Measurements from ENCODE around the gene AFG1L. TPM values are rescaled to one million over a fixed set of nuclear protein-coding genes. Genes with fewer than 3 reads are reported as not detected.
"Not testable (repeated sequence)": the region's sequence is repeated elsewhere in the genome, so short reads cannot be mapped to it uniquely, and the experiment has no call there.

Gene AFG1L
- total RNA-seq, result 11.9 TPM
- long read RNA-seq, full-length matches to known transcripts, result 2 of 8 reads
- long read RNA-seq, partial matches to known transcripts, result 1 of 8 reads
- long read RNA-seq, other reads (novel, unspliced or antisense), result 5 of 8 reads

DNA sequence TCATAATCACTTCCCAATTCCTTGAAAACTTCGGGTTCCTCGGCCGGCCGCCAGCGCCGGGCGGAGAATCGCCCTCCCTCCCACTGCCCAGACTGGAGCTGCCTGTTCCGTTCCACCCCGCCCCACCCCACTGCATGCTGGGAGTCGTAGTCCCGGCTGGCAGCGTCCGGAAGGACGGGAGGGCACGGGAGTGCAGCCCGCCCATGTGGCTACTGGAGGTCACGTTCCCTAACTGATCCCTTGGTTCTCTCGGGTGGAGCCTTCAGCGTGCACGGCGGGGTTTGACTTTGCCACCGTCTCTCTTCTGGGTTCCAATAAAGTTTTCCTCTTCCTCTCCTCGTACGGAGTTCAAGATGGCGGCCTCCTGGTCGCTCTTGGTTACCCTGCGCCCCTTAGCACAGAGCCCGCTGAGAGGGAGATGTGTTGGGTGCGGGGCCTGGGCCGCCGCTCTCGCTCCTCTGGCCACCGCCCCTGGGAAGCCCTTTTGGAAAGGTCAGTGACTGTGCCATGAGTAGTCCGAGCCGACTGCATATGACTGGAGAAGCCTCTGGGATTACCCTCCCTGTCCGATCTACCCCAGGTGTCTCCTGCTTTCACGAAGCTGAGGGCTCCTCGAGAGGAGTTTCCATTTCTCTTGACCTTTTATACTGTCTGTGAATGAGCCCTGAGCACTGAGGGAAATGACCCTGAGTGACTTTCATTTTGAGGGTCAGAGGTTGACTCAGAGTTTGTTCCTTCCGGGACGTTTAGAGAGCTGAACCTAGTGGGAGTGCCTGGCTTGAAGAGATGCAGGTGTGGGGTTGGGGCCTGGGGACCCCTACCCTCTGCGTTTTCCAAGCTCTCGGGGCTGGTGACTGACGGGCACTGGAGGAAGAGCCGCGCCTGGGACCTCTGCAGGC lies at the start of gene AFG1L:
Gene AFG1L (plus strand): TSS at position 328 of the 899 bp plus-strand sequence. CDS start 26 bp downstream, at position 354.
- DNase-seq (ENCODE audit: low spot score), result peak; percentile 98
- intact Hi-C loops (cut with DNase I), result loop anchor here (2.0 kb wide), 1 partner anchor 34 kb away; the partner anchor contains the start of gene SNX3

DNA sequence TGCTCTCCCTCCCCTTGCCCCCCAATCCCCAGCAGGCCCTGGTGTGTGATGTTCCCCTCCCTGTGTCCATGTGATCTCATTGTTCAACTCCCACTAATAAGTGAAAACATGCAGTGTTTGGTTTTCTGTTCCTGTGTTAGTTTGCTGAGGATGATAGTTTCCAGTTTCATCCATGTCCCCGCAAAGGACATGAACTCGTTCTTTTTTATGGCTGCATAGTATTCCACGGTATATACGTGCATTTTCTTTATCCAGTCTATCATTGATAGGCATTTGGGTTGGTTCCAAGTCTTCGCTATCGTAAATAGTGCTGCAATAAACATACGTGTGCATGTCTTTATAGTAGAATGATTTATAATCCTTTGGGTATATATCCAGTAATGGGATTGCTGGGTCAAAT lies 49.8 kb upstream of the AFG1L start:
- intact Hi-C loops (cut with DNase I); DNase-seq (ENCODE audit: low spot score): not testable (repeated sequence)

DNA sequence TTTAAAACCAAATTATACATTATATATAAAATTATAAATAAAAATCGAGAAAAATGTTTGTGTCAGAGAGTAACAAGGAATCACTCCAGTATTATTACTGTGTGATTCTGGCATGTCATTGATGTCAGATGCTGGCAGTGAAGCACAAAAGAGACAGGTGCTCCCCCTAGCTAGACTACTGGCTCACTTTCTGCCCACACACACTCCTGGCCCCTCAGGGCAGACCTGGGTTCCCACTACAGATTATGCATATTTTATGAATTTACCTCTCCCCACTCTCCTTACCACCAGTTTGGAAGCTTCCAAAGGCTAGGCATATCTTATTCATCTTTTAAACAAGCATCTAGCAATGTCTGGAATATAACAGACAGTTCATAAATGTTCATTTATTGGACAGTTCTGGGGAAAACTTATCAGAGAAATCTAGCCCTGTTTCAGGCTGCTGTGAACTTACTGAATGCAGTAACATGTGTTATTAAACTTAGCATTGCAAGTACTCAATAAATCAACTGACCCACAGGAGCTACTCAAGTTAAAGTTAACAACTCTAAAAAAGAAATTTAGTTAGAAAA lies 46.8 kb upstream of the AFG1L start:
- no peak for DNase-seq (ENCODE audit: low spot score)
- intact Hi-C loops (cut with DNase I), result no loop called here

DNA sequence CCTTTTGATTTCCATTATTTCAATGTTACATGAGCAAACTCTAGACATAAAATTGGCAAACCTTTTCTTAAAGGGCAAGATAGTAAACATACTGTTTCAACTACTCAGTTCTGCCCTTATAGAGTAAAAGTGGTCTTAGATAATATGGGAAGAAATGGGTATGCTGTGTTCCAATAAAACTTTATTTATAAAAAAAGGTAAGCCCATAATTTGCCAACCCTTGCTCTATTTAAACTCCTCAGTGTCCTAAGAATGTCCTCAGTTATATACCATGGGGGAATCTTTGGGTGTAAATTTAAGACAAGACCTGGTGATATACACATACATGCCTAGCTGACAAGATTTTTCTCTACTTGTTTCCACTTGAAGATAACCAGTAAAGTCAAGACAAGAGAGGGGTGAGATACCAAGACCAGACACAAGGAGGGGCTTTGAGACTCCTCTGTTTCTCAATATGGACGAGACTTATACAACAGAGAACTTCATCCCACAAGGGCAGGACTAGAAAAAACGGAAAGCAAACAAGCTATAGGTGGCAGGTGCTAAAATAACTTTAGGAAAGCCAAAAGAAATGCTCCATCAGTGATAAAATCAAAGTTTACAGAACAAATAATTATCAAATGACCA lies 44.5 kb upstream of the AFG1L start:
- intact Hi-C loops (cut with DNase I), result loop anchor here (10.0 kb wide), 1 partner anchor 136 kb away; no protein-coding TSS in a partner anchor
- no peak for DNase-seq (ENCODE audit: low spot score)

DNA sequence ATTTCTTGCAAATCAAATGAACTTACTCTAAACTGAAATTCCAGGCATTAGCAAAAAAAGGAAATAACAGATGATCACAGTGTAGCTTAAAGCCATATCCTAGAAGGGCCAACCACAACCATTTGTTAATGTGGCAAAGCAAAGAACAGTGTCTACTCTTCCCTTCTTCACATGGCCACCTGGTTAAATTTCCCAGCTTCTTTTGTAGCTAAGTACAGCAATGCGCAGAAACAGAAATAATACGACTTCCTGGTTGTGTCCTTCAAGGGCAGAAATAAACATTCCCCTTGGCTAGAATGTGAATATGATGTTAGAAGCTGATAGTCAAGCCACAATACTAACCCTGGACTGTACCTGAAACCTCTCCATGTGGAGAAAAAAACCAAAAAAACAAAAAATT lies 43.6 kb upstream of the AFG1L start:
- DNase-seq (ENCODE audit: low spot score), result no peak
- intact Hi-C loops (cut with DNase I), result loop anchor here (10.0 kb wide), 1 partner anchor 136 kb away; no protein-coding TSS in a partner anchor

DNA sequence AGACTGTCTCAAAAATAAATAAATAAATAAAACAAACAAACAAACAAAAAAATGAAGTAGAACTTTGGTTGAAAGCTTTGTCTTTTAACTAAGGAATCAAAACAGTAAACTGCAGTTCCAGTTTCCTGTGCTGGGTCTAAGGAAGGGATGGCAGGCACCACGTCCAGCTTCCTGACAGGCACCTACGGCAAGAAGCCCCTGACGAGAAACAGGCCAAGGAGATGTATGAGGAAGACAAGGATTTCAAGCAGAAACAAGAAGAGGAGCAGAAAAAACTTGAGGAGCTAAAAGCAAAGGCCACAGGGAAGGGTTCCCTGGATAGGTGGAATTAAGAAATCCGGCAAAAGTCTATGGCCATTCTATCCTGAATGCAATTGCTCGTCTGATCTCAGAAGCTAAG lies 42.8 kb upstream of the AFG1L start:
- DNase-seq (ENCODE audit: low spot score), result no peak
- intact Hi-C loops (cut with DNase I), result loop anchor here (10.0 kb wide), 1 partner anchor 137 kb away; no protein-coding TSS in a partner anchor

DNA sequence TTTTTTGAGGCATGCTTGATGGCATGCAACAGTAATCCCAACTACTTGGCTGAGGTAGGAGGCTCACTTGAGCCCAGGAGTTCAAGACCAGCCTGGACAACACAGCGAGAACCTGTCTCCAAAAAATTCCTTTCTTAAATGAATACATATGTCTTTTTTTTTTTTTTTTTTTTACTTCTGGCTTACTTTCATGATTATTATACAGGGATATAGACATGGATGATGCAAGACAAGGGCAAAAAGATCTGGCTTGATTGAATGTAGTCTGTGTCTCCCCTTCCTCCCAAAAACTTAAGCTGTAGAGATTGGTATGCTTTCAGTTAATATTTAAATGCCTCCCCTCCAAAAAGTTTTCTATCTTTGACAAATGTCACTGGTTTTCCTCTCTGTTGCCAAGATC lies 41.6 kb upstream of the AFG1L start:
- intact Hi-C loops (cut with DNase I), result loop anchor here (10.0 kb wide), 1 partner anchor 138 kb away; no protein-coding TSS in a partner anchor
- DNase-seq (ENCODE audit: low spot score), result no peak

DNA sequence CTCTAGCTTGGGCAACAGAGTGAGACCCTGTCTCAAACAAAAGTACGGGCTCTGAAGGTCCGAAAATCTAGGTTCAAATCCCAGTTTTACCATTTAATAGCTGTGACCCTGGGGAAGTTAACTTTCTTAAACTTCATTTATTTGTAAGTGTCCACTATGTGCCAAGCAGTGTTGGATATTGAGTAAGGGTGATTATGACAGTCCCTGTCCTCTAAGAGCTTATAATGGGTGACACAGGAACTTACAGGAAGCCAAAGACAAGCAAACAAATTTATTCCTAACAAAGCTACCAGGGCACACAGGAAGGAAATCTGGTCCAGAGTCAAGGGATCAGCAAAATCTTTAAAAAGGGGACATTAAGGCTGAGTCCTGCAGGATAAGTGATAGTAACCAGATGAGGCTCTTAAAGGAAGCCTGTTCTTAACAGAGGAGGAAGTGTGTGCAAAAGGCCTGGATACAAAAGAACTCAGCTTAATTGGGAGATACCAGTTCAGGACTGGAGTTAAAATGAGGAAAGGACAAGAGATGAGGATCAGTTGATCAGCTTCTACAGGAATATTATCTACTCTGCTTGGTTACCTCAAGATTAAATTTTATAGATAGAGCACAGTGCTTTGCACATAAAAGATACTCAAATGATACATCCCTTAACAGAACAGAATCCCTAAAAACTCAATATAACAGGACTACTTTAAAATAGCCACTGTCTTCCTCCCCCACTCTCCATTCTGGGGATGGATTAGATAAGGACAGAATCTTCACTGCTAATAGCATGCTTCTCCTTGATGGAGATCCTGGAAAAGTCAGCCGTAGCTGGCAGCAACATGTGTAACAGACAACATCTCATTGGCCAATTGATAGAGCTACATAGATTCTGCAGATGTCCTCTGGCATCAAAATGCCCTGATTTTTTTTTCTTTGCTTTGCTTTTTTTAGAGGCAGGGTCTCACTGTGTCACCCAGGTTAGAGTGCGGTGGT lies 40.1 kb upstream of the AFG1L start:
- intact Hi-C loops (cut with DNase I), result loop anchor here (10.0 kb wide), 1 partner anchor 140 kb away; no protein-coding TSS in a partner anchor
- DNase-seq (ENCODE audit: low spot score), result no peak

DNA sequence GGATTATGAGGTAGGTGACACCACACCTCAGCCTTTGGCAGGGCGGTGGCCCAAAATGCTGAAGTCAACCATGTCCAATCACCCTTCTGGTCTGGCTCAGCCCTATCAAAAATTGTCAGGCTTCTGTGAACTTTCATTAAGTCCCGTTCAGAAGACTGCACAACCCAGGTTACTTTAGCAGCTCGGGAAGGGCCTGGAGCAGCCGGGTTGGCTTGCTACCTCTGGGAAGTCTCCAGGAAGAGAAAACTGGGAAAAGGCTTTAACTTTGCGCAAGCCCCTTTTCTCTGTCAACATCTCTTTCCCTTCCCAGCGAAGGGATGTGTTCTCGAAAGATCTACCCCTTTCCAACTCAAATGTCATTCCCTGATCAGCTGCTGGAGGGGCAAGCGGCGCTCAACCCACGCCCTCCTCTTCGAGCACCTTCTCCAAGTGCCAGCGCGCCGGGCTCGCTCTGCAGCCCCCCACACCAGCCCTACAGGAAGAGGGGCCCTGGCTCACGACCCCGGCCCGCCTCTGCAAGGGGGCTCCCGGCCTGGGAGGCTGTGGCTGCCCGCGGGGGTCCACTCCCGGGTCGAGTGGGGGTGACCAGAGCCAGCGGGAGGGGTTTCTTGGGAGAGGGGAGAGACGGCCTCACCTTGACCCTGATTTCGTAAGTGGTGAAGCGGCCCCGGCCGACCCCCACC lies 34.6 kb upstream of the AFG1L start:
- no peak for DNase-seq (ENCODE audit: low spot score)
- intact Hi-C loops (cut with DNase I), result loop anchor here (2.0 kb wide), 1 partner anchor 35 kb away; the partner anchor contains the start of gene AFG1L

DNA sequence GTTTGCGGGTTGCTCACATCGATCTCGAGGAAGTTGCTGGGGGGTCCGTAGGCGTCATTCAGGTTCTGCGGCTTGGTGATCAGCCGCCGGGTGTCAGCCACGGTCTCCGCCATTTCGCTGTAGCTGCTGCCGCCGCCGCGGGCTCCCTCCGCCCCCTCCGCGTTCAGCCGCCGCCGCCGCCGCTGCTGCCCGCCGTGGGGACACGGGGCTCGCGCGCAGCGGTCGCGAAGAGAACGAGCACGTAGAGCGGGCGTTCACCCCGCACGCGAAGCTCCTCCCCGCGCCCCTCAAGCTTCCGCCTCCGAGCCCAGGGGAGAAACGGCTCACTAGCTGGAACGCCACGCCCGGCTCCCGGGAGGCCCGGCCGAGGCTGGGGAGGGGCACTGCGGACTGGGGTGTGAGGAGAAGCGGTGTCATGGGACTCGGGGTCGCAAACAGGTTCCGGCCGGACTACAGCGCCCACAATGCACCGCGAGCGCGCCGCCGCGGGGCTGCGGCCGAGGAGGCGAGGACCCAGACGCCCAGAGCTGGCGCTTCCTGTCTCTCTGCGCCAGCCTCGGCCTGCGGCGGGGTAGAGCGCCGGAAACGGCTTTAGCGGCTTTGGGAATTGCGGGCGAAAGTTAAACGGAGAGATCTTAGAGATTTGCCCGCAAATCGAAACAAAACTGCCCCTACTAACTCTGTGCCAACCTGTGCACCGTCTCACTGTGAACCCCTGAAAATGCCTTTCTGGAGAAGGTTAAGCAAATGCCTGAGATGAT lies 33.9 kb upstream of the AFG1L start, which contains the start of gene SNX3:
Gene SNX3 (minus strand): TSS at position 232 of the 761 bp plus-strand sequence. CDS start 119 bp downstream, at position 113.
- intact Hi-C loops (cut with DNase I), result loop anchor here (1.0 to 2.0 kb wide), 2 partner anchors 34 to 187 kb away; partner anchors contain the start of genes AFG1L and OSTM1

DNA sequence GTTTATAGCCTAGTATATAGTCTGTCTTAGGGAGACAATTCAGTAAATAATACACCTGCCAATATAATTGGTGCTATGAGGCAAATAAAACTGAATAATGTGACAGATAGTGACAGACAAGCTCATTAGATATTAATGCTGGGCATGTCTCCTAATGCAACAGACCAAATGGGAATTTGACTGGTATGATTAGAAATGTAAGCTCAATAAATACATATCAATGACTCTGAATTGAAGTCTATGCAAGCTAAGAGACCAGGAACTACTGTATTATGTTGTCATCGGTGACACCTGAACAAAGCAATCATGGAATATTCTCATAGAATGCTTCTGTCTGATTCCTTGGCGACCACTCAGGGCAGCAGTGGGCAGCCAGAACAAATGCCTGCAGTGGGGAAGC lies 31.5 kb upstream of the AFG1L start:
- no peak for DNase-seq (ENCODE audit: low spot score)
- intact Hi-C loops (cut with DNase I), result no loop called here

More for the DNA sequence above, 33.9 kb upstream of the AFG1L start, which contains the start of gene SNX3:
- DNase-seq (ENCODE audit: low spot score), result peak; percentile 97

DNA sequence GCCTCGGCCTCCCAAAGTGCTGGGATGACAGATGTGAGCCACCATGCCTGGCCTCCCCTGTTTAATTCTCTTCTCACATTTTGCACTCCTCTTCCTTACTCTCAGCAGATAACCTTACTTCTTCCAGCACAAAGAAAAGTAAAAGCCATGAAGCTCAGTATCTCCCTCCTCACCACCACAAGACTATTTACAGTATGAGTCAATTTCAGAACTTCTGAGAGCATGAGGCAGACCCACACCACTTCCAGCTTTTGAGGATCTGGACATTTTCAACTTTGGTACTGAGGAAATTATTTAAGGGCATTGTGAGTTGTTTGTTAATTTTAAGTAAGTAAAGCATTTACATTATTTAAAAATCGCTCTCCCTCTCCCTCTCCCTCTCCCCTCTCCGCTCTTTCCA lies 26.0 kb upstream of the AFG1L start:
- intact Hi-C loops (cut with DNase I), result no loop called here

DNA sequence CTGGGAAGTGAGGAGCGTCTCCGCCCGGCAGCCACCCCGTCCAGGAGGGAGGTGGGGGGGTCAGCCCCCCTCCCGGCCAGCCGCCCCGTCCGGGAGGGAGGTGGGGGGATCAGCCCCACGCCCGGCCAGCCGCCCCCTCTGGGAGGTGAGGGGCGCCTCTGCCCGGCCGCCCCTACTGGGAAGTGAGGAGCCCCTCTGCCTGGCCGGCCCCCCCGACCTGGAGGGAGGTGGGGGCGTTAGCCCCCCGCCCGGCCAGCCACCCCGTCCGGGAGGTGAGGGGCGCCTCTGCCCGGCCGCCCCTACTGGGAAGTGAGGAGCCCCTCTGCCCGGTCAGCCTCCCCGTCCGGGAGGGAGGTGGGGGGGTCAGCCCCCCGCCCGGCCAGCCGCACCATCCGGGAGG lies 24.9 kb upstream of the AFG1L start:
- intact Hi-C loops (cut with DNase I); DNase-seq (ENCODE audit: low spot score): not testable (repeated sequence)

More for the DNA sequence above, 26.0 kb upstream of the AFG1L start:
- no peak for DNase-seq (ENCODE audit: low spot score)

DNA sequence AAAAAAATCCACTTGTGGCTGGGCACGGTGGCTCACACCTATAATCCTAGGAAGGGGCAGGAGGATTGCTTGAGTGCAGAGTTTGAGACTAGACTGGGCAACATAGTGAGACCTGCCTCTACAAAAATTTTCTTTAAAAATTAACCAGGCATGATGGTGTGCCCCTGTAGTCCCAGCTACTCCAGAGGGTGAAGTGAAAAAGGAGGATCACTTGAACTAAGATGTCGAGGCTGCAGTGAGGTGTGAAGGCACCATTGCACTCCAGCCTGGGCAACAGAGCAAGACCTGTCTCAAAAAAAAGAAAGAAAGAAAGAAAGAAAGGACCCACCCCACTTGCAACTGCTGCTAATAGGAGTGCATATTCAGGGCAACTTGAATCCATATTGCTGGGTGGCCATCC lies 20.3 kb upstream of the AFG1L start:
- DNase-seq (ENCODE audit: low spot score), result no peak
- intact Hi-C loops (cut with DNase I), result no loop called here

DNA sequence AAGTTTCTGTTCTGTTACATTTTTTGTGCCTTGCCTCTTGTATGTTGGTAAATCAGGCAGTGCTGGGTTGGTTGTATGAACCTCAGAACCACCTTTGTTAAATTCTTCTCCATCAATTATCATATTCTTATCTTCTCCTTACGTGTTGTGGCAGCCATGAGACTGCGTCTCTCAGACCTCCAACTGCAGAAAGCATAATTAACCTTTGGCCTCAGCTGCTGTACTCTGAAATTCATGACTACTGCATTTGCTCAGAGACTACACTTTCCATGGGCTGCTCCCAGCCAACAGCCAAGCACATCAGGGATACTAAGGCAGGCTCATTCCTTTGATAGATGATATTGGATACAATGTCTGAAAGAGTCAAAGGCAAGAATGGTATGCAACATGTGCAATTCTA lies 18.9 kb upstream of the AFG1L start:
- no peak for DNase-seq (ENCODE audit: low spot score)
- intact Hi-C loops (cut with DNase I), result no loop called here

DNA sequence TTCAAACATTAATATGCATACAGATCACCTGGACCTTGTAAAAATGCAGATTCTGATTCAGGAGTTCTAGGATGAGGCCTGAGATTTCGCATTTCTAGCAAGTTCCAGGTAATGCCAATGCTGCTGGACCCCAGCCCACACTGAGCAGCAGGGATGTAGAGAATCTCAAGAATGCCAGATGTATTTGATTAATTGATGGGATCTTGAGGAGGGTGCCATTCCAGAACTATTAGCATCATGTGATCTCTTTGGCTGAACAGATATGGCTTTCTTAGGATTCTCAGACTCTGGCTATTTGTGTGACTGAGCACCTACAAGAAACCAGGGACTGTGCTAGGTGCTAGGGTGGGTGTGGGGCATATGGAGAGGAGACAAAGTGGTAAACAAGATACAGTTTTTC lies 17.6 kb upstream of the AFG1L start:
- no peak for DNase-seq (ENCODE audit: low spot score)
- intact Hi-C loops (cut with DNase I), result no loop called here

DNA sequence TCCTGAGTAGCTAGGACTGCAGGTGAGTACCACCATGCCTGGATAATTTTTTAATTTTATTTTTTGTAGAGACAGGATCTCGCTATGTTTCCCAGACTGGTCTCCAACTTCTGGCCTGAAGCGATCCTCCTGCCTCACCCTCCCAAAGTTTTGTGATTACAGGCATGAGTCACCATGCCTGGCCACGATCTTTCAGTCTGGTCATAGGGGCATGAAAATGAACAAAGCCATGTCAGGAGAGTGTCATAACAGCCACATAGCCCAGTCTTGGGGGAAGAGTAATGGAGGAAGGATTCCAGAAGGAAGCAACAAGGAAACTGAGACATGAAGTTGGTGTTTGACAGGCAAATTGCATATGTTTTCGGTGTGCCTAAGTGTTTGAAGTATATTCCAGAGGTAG lies 17.0 kb upstream of the AFG1L start:
- intact Hi-C loops (cut with DNase I), result no loop called here
- DNase-seq (ENCODE audit: low spot score), result no peak
